Lower lobe of right lung (tissue), 2 donors: ENCODE measurements around the gene CAV2. TPM values are rescaled to one million over a fixed set of nuclear protein-coding genes. Genes with fewer than 3 reads are reported as not detected.
A peak's percentile ranks its signal among the peaks of the same experiment; 100 is the strongest.

Source experiments
- ATAC-seq, 2 donors: fragments of 200-7000 bp; cut with Tn5 transposase; one replicate each; pipeline ENCODE4 v1.9.1; 2020 to 2022; ENCODE audit warnings: mild to moderate bottlenecking in 2 of 2, moderate library complexity in 2 of 2
- DNase-seq: peaks from one replicate; pipeline ENCODE4 v3.0.0-alpha.2; 2020
- H3K27ac ChIP-seq: fragments of 200-600 bp; one replicate; pipeline ENCODE4 v1.8.0; 2022
- H3K27me3 ChIP-seq: fragments of 200-600 bp; one replicate; pipeline ENCODE4 v1.8.0; 2022; ENCODE audit warnings: low read depth
- H3K36me3 ChIP-seq: fragments of 200-600 bp; one replicate; pipeline ENCODE4 v1.8.0; 2022; ENCODE audit warnings: mild to moderate bottlenecking
- H3K4me1 ChIP-seq: fragments of 200-600 bp; one replicate; pipeline ENCODE4 v1.8.0; 2022
- H3K4me3 ChIP-seq: fragments of 200-600 bp; one replicate; pipeline ENCODE4 v1.8.0; 2022; ENCODE audit warnings: mild to moderate bottlenecking
- H3K9me3 ChIP-seq: fragments of 200-600 bp; one replicate; pipeline ENCODE4 v1.8.0; 2022
- intact Hi-C: fragments of 100-400 bp; cut with DNase I; formaldehyde crosslinking; loops from one replicate; pipeline ENCODE4 v1.11.0; 2022
- long read RNA-seq: library from polyadenylated mRNA; unstranded; transcript quantifications from one replicate; pipeline ENCODE4 v2.0.0, GENCODE V29; 2021
- total RNA-seq: library from RNA; stranded (reverse); fragmentation: NEBNext Ultra II Directional; extraction: Animal tissue kit (Norgen Biotek cat#: 25700); gene quantifications from one replicate; pipeline ENCODE4 v1.2.1, GENCODE V29; 2021
- TF ChIP-seq, protein P1 (sequence below): fragments of 200-600 bp; IDR thresholded peaks from one replicate; pipeline ENCODE4 v1.8.0; 2022; ENCODE audit warnings: antibody characterized with exemption, mild to moderate bottlenecking
- donor health status: DM: no; HTN: yes; CAD: no; lungs with severe emphysema.

Gene CAV2, protein sequence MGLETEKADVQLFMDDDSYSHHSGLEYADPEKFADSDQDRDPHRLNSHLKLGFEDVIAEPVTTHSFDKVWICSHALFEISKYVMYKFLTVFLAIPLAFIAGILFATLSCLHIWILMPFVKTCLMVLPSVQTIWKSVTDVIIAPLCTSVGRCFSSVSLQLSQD
- total RNA-seq: 143 TPM
- long read RNA-seq, transcript CAV2-201 (3 exons, 3,301 nt): major isoform, 339 of 417 reads
- long read RNA-seq, transcript CAV2-202 (2 exons, 776 nt): minor isoform, 21 of 417 reads
- long read RNA-seq, transcript CAV2-214 (2 exons, 787 nt): minor isoform, 12 of 417 reads
- long read RNA-seq, partial matches to known transcripts: 0 of 417 reads
- long read RNA-seq, other reads (novel, unspliced or antisense): 42 of 417 reads

DNA sequence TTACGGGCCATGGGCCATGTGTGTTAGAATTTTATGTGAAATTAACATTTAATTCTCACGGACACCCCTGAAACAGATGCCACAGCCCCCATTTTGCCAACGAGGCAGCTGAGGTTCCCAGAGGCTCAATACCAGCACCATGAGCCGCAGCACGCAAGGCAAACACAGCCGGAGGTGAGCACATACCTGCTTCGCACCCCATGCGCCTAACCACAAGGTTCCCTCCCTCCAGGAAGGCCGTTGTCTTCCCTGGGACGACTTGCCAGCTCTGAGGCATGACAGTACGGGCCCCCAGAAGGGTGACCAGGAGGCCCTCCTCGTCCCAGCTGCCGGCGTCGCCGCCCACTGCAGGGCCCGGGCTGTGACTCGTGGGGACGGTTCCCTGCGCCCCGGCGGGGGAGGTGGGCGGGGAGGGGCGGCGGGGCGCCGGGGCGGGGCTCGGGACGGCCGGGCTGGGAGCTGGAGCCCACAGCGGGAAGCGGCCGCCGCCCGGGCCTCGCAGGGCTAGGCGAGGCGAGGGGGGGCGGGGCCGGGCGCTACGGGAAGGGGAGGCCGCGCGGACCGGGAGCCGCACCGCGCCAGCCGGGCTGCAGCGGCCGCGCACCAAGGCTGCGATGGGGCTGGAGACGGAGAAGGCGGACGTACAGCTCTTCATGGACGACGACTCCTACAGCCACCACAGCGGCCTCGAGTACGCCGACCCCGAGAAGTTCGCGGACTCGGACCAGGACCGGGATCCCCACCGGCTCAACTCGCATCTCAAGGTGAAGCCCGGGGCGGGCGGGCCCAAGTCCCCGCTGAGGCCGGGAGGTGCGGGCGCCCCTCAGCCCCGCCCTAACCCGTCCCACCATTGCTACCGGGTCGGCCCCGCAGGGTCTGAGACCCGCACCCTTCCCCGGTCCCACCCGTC is at the start of gene CAV2:
CAV2 (plus strand) TSS at position 571 of the 910 bp plus-strand sequence; CDS start at position 615, 44 bp downstream.
- Histone ChIP-seq H3K4me3 (peak within 1 kb of the TSS; percentile 81), H3K9me3 (no peaks in the 10 kb centered on the region), H3K27me3 (peaks cover 9% of the 10 kb centered on the region), H3K4me1 (peaks cover 31% of the 10 kb centered on the region), H3K36me3 (no peaks in the 10 kb centered on the region), H3K27ac (peak within 1 kb of the TSS; percentile 95)
- TF ChIP-seq, protein P1, sequence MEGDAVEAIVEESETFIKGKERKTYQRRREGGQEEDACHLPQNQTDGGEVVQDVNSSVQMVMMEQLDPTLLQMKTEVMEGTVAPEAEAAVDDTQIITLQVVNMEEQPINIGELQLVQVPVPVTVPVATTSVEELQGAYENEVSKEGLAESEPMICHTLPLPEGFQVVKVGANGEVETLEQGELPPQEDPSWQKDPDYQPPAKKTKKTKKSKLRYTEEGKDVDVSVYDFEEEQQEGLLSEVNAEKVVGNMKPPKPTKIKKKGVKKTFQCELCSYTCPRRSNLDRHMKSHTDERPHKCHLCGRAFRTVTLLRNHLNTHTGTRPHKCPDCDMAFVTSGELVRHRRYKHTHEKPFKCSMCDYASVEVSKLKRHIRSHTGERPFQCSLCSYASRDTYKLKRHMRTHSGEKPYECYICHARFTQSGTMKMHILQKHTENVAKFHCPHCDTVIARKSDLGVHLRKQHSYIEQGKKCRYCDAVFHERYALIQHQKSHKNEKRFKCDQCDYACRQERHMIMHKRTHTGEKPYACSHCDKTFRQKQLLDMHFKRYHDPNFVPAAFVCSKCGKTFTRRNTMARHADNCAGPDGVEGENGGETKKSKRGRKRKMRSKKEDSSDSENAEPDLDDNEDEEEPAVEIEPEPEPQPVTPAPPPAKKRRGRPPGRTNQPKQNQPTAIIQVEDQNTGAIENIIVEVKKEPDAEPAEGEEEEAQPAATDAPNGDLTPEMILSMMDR: no peak
- intact Hi-C loops: no loop called here
- peak; percentile 94 for ATAC-seq
- DNase-seq: peak; percentile 82

DNA sequence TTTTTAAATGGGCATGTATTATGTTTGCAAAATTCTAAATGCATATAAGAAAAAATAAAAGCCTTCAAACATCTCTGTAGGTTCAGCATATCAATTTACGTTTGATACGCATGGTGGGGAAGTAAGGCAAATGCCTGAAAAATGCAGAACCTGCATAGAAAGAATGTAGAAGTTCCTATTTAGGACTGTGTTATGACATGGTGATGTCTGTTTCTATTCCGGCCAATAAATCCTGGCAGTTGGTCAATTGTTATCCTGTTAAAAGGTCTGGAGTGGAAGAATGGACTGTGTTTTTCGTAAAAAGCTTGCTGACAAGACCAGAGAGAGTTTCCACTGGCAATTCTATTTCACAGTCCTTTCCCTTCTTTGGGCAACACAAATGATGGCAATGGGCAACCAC is 49.6 kb upstream of the CAV2 start:
- TF ChIP-seq, protein P1: no peak
- no peaks in the 10 kb centered on the region for H3K36me3 ChIP-seq
- no peak overlapping the region for H3K4me3 ChIP-seq
- H3K9me3 ChIP-seq: no peaks in the 10 kb centered on the region
- H3K4me1 ChIP-seq: peaks cover 25% of the 10 kb centered on the region
- H3K27ac ChIP-seq: no peak overlapping the region
- no peak for DNase-seq
- ATAC-seq: no peak
- intact Hi-C loops: no loop called here
- H3K27me3 ChIP-seq: no peaks in the 10 kb centered on the region

DNA sequence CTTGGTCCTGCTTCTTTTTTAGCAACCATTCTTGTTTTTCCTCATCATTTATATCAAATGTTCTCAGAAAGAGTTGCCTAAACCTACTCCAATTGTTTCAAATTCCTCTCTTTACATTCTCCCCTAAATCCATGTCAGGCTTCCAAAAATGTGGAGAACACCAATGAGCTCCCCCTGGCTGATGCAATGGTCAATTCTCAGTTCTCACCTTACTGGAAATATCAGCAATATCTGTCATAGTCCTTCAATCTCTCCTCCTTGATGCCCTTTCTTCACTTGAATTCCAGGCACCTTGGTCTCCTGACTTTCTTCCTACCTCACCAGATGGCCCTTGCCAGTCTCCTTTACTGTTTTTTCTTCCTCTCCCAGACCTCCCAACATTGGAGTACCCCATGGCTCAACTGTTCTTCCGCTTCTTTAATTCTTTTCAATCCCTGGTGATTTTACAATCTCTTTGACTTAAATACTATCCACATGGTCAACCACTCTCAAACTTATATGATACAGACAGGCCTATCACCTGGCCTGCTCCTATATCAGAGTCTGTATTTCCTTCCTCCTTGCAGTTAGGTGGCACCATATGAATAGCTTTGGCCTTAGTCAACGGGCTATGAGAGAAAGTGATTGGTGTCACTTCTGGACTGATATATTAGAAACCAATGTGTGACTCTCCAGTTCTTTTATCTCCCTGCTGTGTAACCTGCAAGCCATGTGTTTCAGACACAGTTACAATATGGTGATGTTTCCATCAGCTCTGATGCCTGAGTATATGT is 47.4 kb upstream of the CAV2 start:
- H3K4me1 ChIP-seq: peaks cover 20% of the 10 kb centered on the region
- no peak overlapping the region for H3K27ac ChIP-seq
- H3K9me3 ChIP-seq: no peaks in the 10 kb centered on the region
- ATAC-seq (no peak), DNase-seq (no peak)
- intact Hi-C loops: no loop called here
- no peaks in the 10 kb centered on the region for H3K27me3 ChIP-seq
- H3K4me3 ChIP-seq: no peak overlapping the region
- TF ChIP-seq, protein P1: no peak
- no peaks in the 10 kb centered on the region for H3K36me3 ChIP-seq

DNA sequence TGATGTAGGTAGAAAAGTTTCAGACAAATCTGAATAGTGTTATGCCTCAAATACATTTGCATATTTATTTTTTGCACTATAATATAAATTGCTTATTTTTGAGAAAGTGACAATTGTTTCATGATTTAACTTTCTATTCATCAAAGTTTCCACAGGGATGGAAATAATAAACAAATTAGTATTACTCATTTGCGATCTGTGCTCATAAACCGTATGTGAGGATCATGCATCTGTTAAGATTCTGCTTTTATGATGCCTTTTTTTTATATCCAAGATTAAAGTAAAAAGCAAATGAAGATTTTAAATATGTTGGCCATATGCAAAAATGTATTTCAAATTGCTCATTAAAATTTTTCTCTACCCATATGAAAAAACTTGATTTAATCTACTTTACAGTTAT is 45.2 kb upstream of the CAV2 start:
- Histone ChIP-seq H3K4me3 (no peak overlapping the region), H3K27ac (no peak overlapping the region), H3K36me3 (no peaks in the 10 kb centered on the region), H3K9me3 (no peaks in the 10 kb centered on the region), H3K4me1 (peaks cover 9% of the 10 kb centered on the region), H3K27me3 (no peaks in the 10 kb centered on the region)
- intact Hi-C loops: no loop called here
- no peak for DNase-seq
- ATAC-seq: no peak
- TF ChIP-seq, protein P1: no peak

DNA sequence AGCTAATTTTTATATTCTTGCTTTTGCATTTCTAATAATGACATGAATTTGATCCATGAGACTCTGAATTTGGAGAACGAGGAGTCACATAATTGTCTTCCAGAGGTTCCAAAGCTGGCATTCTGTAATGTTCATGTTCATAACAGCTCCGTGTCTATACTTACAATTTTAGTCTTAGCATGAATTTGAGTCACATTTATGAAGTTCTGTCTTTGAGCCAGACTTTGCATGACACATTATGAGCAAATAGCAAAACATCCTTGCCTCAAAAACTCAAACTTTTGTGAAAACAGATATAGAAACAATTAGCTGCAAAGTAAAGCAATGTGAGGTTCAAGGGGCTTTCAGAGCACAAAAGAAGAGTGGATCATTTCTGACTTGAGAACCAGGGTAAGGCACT is 44.5 kb upstream of the CAV2 start:
- Histone ChIP-seq H3K4me3 (no peak overlapping the region), H3K4me1 (peaks cover 3% of the 10 kb centered on the region), H3K27me3 (no peaks in the 10 kb centered on the region), H3K27ac (no peak overlapping the region), H3K9me3 (no peaks in the 10 kb centered on the region), H3K36me3 (no peaks in the 10 kb centered on the region)
- TF ChIP-seq, protein P1: no peak
- ATAC-seq (no peak), DNase-seq (no peak)
- intact Hi-C loops: no loop called here
